H9 (cell line): ENCODE data around the gene KBTBD3. TPM values are rescaled to one million over a fixed set of nuclear protein-coding genes. Genes with fewer than 3 reads are reported as not detected.

Experiments
- DNase-seq: peaks from one replicate; pipeline ENCODE4 v3.0.0-alpha.2; 2017
- H2AFZ ChIP-seq: one replicate; pipeline ENCODE4 v1.6.1; 2013; ENCODE audit warnings: mild to moderate bottlenecking, low read length, control low read depth, moderate library complexity
- H2AK5ac ChIP-seq: 2 replicates; pipeline ENCODE4 v1.6.1; 2013; ENCODE audit warnings: low read length, control low read depth, mixed read lengths; ENCODE audit not compliant: insufficient read length
- H2BK120ac ChIP-seq: one replicate; pipeline ENCODE4 v1.6.1; 2013; ENCODE audit warnings: low read depth, mild to moderate bottlenecking, low read length, control low read depth, inconsistent platforms; ENCODE audit not compliant: poor library complexity, severe bottlenecking
- H2BK12ac ChIP-seq: 2 replicates; pipeline ENCODE4 v1.6.1; 2013; ENCODE audit warnings: low read length, control low read depth, mixed read lengths, low read depth; ENCODE audit not compliant: insufficient read length
- H2BK15ac ChIP-seq: 2 replicates; pipeline ENCODE4 v1.6.1; 2013; ENCODE audit warnings: low read depth, low read length, control low read depth
- H2BK20ac ChIP-seq: one replicate; pipeline ENCODE4 v1.6.1; 2013; ENCODE audit warnings: low read depth, mild to moderate bottlenecking, low read length, control low read depth, inconsistent platforms; ENCODE audit not compliant: poor library complexity, severe bottlenecking
- H2BK5ac ChIP-seq: 2 replicates; pipeline ENCODE4 v1.6.1; 2013; ENCODE audit warnings: low read length, control low read depth, mixed read lengths; ENCODE audit not compliant: insufficient read length
- H3K14ac ChIP-seq: 2 replicates; pipeline ENCODE4 v1.6.1; 2013; ENCODE audit warnings: low read length, control low read depth; ENCODE audit not compliant: insufficient read depth
- H3K18ac ChIP-seq: 2 replicates; pipeline ENCODE4 v1.6.1; 2013; ENCODE audit warnings: low read depth, mild to moderate bottlenecking, mixed read lengths, low read length, control low read depth; ENCODE audit not compliant: insufficient read length
- H3K23ac ChIP-seq: 2 replicates; pipeline ENCODE4 v1.6.1; 2013; ENCODE audit warnings: low read length, control low read depth, mixed read lengths, low read depth; ENCODE audit not compliant: insufficient read length
- H3K23me2 ChIP-seq: 2 replicates; pipeline ENCODE4 v1.6.1; 2013; ENCODE audit warnings: low read depth, mild to moderate bottlenecking, mixed read lengths, low read length, control low read depth; ENCODE audit not compliant: insufficient read length, poor library complexity, severe bottlenecking
- H3K27ac ChIP-seq: 2 replicates; pipeline ENCODE4 v1.5.1; 2013; ENCODE audit warnings: low read length, control low read depth, mixed read lengths, low read depth; ENCODE audit not compliant: insufficient read length
- H3K27me3 ChIP-seq: 2 replicates; pipeline ENCODE4 v1.6.1; 2013; ENCODE audit warnings: low read length, control low read depth, inconsistent platforms; ENCODE audit not compliant: insufficient read depth
- H3K4ac ChIP-seq: 2 replicates; pipeline ENCODE4 v1.6.1; 2013; ENCODE audit warnings: low read depth, mild to moderate bottlenecking, control low read depth, inconsistent platforms, low read length, moderate library complexity
- H3K4me1 ChIP-seq: 2 replicates; pipeline ENCODE4 v1.6.1; 2013; ENCODE audit warnings: low read length, control low read depth, inconsistent platforms; ENCODE audit not compliant: insufficient read depth
- H3K4me2 ChIP-seq: 2 replicates; pipeline ENCODE4 v1.6.1; 2013; ENCODE audit warnings: low read length, control low read depth, mixed read lengths; ENCODE audit not compliant: insufficient read length, insufficient read depth
- H3K56ac ChIP-seq: 2 replicates; pipeline ENCODE4 v1.6.1; 2013; ENCODE audit warnings: low read depth, mild to moderate bottlenecking, mixed read lengths, low read length, control low read depth; ENCODE audit not compliant: insufficient read length
- H3K79me1 ChIP-seq: 2 replicates; pipeline ENCODE4 v1.6.1; 2013; ENCODE audit warnings: low read depth, mild to moderate bottlenecking, moderate library complexity, low read length, control low read depth, inconsistent platforms; ENCODE audit not compliant: insufficient read depth, poor library complexity, severe bottlenecking
- H3K79me2 ChIP-seq: 2 replicates; pipeline ENCODE4 v1.6.1; 2013; ENCODE audit warnings: low read length, control low read depth, inconsistent platforms; ENCODE audit not compliant: insufficient read depth
- H3K9ac ChIP-seq: 2 replicates; pipeline ENCODE4 v1.6.1; 2013; ENCODE audit warnings: low read length, control low read depth, mixed read lengths; ENCODE audit not compliant: insufficient read length; ENCODE audit errors: extremely low read depth
- H3K9me3 ChIP-seq: one replicate; pipeline ENCODE4 v1.6.1; 2013; ENCODE audit warnings: low read depth, low read length, inconsistent platforms; ENCODE audit not compliant: control insufficient read depth
- H3T11ph ChIP-seq: one replicate; pipeline ENCODE4 v1.6.1; 2013; ENCODE audit warnings: mild to moderate bottlenecking, low read length, control low read depth, inconsistent platforms
- H4K20me1 ChIP-seq: one replicate; pipeline ENCODE4 v1.6.1; 2013; ENCODE audit not compliant: control insufficient read depth, insufficient read length, insufficient read depth
- H4K5ac ChIP-seq: 2 replicates; pipeline ENCODE4 v1.6.1; 2013; ENCODE audit warnings: low read depth, mild to moderate bottlenecking, mixed read lengths, low read length, control low read depth; ENCODE audit not compliant: insufficient read length
- H4K8ac ChIP-seq: replicated peaks from 2 replicates; pipeline ENCODE4 v1.6.1; 2013; ENCODE audit warnings: low read length, control low read depth, mixed read lengths, low read depth; ENCODE audit not compliant: insufficient read length
- H4K91ac ChIP-seq: 2 replicates; pipeline ENCODE4 v1.6.1; 2013; ENCODE audit warnings: low read depth, mild to moderate bottlenecking, moderate library complexity, mixed read lengths, low read length, control low read depth; ENCODE audit not compliant: insufficient read length
- H3K27ac Mint-ChIP-seq, 3 experiments: 2 replicates in 2 of 3; 3 replicates in 1 of 3; pipeline ENCODE4 v1.8.0; 2020 to 2021; ENCODE audit warnings: mixed read lengths in 3 of 3, mild to moderate bottlenecking in 1 of 3, moderate library complexity in 1 of 3
- H3K27me3 Mint-ChIP-seq: 2 replicates; pipeline ENCODE4 v1.8.0; 2021; ENCODE audit warnings: low read depth, mild to moderate bottlenecking, moderate library complexity, mixed read lengths
- H3K36me3 Mint-ChIP-seq, 3 experiments: 2 replicates in 2 of 3; 3 replicates in 1 of 3; pipeline ENCODE4 v1.8.0; 2020 to 2021; ENCODE audit warnings: low read depth in 3 of 3, mixed read lengths in 3 of 3; ENCODE audit not compliant: insufficient read depth in 1 of 3
- H3K4me1 Mint-ChIP-seq, 2 experiments: 2 replicates each; pipeline ENCODE4 v1.8.0; 2020; ENCODE audit warnings: mixed read lengths in 2 of 2
- H3K4me3 Mint-ChIP-seq, 2 experiments: 2 replicates in 1 of 2; 3 replicates in 1 of 2; pipeline ENCODE4 v1.8.0; 2020 to 2021; ENCODE audit warnings: mild to moderate bottlenecking in 2 of 2, mixed read lengths in 2 of 2, moderate library complexity in 1 of 2
- H3K9me3 Mint-ChIP-seq, 2 experiments: 2 replicates in 1 of 2; 3 replicates in 1 of 2; pipeline ENCODE4 v1.8.0; 2020; ENCODE audit warnings: mild to moderate bottlenecking in 2 of 2, mixed read lengths in 2 of 2, moderate library complexity in 1 of 2
- WGBS: extraction: QIAGEN DNeasy Blood & Tissue Kit; methylation state at CpG from one replicate; pipeline ENCODE4 v1.1.7; 2013; ENCODE audit warnings: missing lambda C conversion rate, low lambda C conversion rate, mixed read lengths; ENCODE audit not compliant: insufficient read length; ENCODE audit errors: extremely low coverage; 5-methylcytosine and 5-hydroxymethylcytosine counted together
- total RNA-seq: library from RNA; stranded (reverse); gene quantifications from 2 replicates; pipeline ENCODE4 v1.2.1, GENCODE V29; 2021
- TF ChIP-seq, protein P1 (sequence below): fragments of 200-600 bp; sonication (generic); conservative IDR thresholded peaks from 3 replicates; pipeline ENCODE4 v1.8.0; 2021; ENCODE audit warnings: antibody characterized with exemption, mild to moderate bottlenecking

KBTBD3 gene
- total RNA-seq, 1 experiment from 2014 or later = 2.4 TPM

DNA sequence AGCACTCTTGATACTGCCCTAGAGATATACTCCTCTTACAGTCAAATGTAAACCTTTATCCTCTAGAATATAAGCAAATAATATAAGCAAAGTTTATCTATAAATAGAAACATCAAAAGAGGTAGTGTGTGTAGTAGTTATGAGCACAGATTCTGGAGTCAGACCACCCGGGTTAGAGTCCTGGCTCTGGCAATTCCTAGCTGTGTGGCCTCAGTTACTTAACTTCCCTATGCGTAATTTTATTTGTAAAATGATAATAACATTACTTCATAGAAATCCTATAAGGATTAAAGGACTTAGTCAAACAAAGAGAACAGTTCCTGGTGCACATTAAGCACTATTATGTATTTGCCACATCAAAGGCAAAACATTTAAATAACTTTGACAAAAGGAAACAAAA, 62.1 kb downstream of the KBTBD3 start:
- H3K27me3 Mint-ChIP-seq = no peaks in the 10 kb centered on the region
- H3K4me1 ChIP-seq = peaks cover 4% of the 10 kb centered on the region; the same call in 1 of the 2 replicates
- TF ChIP-seq, protein P1, sequence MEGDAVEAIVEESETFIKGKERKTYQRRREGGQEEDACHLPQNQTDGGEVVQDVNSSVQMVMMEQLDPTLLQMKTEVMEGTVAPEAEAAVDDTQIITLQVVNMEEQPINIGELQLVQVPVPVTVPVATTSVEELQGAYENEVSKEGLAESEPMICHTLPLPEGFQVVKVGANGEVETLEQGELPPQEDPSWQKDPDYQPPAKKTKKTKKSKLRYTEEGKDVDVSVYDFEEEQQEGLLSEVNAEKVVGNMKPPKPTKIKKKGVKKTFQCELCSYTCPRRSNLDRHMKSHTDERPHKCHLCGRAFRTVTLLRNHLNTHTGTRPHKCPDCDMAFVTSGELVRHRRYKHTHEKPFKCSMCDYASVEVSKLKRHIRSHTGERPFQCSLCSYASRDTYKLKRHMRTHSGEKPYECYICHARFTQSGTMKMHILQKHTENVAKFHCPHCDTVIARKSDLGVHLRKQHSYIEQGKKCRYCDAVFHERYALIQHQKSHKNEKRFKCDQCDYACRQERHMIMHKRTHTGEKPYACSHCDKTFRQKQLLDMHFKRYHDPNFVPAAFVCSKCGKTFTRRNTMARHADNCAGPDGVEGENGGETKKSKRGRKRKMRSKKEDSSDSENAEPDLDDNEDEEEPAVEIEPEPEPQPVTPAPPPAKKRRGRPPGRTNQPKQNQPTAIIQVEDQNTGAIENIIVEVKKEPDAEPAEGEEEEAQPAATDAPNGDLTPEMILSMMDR = no peak
- no peak overlapping the region for H3K14ac ChIP-seq
- WGBS = no CpG with 5 or more reads among the region's 2 CpGs
- no peaks in the 10 kb centered on the region for H3K23me2 ChIP-seq
- H2BK15ac ChIP-seq = no peak overlapping the region
- H2AFZ ChIP-seq = no peak overlapping the region
- no peak overlapping the region for H2BK120ac ChIP-seq
- H3K23ac ChIP-seq = no peak overlapping the region
- H4K5ac ChIP-seq = no peak overlapping the region
- no peak overlapping the region for H3K27ac ChIP-seq
- no peak overlapping the region for H3T11ph ChIP-seq
- no peak for DNase-seq
- H3K9ac ChIP-seq = no peak overlapping the region
- no peak overlapping the region for H3K27ac Mint-ChIP-seq
- no peaks in the 10 kb centered on the region for H3K9me3 ChIP-seq
- no peak overlapping the region for H2AK5ac ChIP-seq
- no peak overlapping the region for H2BK5ac ChIP-seq
- peaks cover 12% of the 10 kb centered on the region; the same call in 1 of the 2 replicates for H3K79me2 ChIP-seq
- no peak overlapping the region for H2BK20ac ChIP-seq
- H3K4me2 ChIP-seq = no peak overlapping the region
- H3K4me1 Mint-ChIP-seq = peaks cover 35 to 45% of the 10 kb centered on the region in 2 experiments
- H3K18ac ChIP-seq = no peak overlapping the region
- no peaks in the 10 kb centered on the region for H3K9me3 Mint-ChIP-seq
- H3K4ac ChIP-seq = no peak overlapping the region
- H4K8ac ChIP-seq = no peak overlapping the region
- H2BK12ac ChIP-seq = no peak overlapping the region
- H3K79me1 ChIP-seq = peaks cover 5% of the 10 kb centered on the region
- no peaks in the 10 kb centered on the region for H3K27me3 ChIP-seq
- H3K36me3 Mint-ChIP-seq = peaks cover 12 to 15% (median 14%) of the 10 kb centered on the region in 3 experiments; a peak in 6 of 7 replicates
- H4K91ac ChIP-seq = no peak overlapping the region
- no peak overlapping the region for H3K56ac ChIP-seq
- H4K20me1 ChIP-seq = no peaks in the 10 kb centered on the region
- no peak overlapping the region for H3K4me3 Mint-ChIP-seq
